GM23248 (cell line): Measurements from ENCODE around the gene TTBK1. TPM values are rescaled to one million over a fixed set of nuclear protein-coding genes. Genes with fewer than 3 reads are reported as not detected.

Source experiments
- DNase-seq: peaks from one replicate; pipeline ENCODE4 v3.0.0-alpha.2; 2015
- H2AFZ ChIP-seq: fragments of 200-600 bp; sonication (generic); 2 replicates; pipeline ENCODE4 v1.6.1; 2016; ENCODE audit warnings: antibody characterized with exemption
- H3F3A ChIP-seq: fragments of 200-600 bp; sonication (generic); 2 replicates; pipeline ENCODE4 v1.6.1; 2016; ENCODE audit warnings: mild to moderate bottlenecking, antibody characterized with exemption, mixed run types; ENCODE audit not compliant: insufficient read depth
- H3K27ac ChIP-seq: fragments of 200-600 bp; sonication (generic); 2 replicates; pipeline ENCODE4 v1.5.1; 2016; ENCODE audit warnings: mild to moderate bottlenecking
- H3K27me3 ChIP-seq: fragments of 200-600 bp; sonication (generic); replicated peaks from 2 replicates; pipeline ENCODE4 v1.6.1; 2016; ENCODE audit warnings: mild to moderate bottlenecking; ENCODE audit not compliant: insufficient read depth
- H3K36me3 ChIP-seq: fragments of 200-600 bp; sonication (generic); 2 replicates; pipeline ENCODE4 v1.6.1; 2016; ENCODE audit warnings: low read depth, mild to moderate bottlenecking
- H3K4me1 ChIP-seq: fragments of 200-600 bp; sonication (generic); 2 replicates; pipeline ENCODE4 v1.6.1; 2016; ENCODE audit warnings: mild to moderate bottlenecking; ENCODE audit not compliant: insufficient read depth
- H3K4me2 ChIP-seq: fragments of 200-600 bp; sonication (generic); one replicate; pipeline ENCODE4 v1.6.1; 2016; ENCODE audit warnings: mild to moderate bottlenecking; ENCODE audit not compliant: unreplicated experiment
- H3K4me3 ChIP-seq: fragments of 200-600 bp; sonication (generic); 2 replicates; pipeline ENCODE4 v1.5.1; 2016; ENCODE audit warnings: mild to moderate bottlenecking
- H3K79me2 ChIP-seq: fragments of 200-600 bp; sonication (generic); 2 replicates; pipeline ENCODE4 v1.6.1; 2016; ENCODE audit warnings: mild to moderate bottlenecking; ENCODE audit not compliant: insufficient read depth
- H3K9ac ChIP-seq: fragments of 200-600 bp; sonication (generic); 2 replicates; pipeline ENCODE4 v1.6.1; 2016; ENCODE audit warnings: mild to moderate bottlenecking
- H3K9me2 ChIP-seq: fragments of 200-600 bp; sonication (generic); 2 replicates; pipeline ENCODE4 v1.6.1; 2016; ENCODE audit warnings: mixed run types, mild to moderate bottlenecking, moderate library complexity; ENCODE audit not compliant: insufficient read depth
- H3K9me3 ChIP-seq: fragments of 200-600 bp; sonication (generic); one replicate; pipeline ENCODE4 v1.6.1; 2017; ENCODE audit warnings: low read depth
- H4K20me1 ChIP-seq: fragments of 200-600 bp; sonication (generic); 2 replicates; pipeline ENCODE4 v1.6.0; 2016; ENCODE audit not compliant: insufficient read depth
- EZH2 ChIP-seq: fragments of 200-600 bp; sonication (generic); IDR thresholded peaks from 2 replicates; pipeline ENCODE4 v1.6.1; 2018; ENCODE audit warnings: antibody characterized with exemption, mild to moderate bottlenecking; ENCODE audit not compliant: insufficient read depth, poor library complexity, severe bottlenecking
- EZH2phosphoT487 ChIP-seq: fragments of 200-600 bp; sonication (generic); IDR thresholded peaks from 2 replicates; pipeline ENCODE4 v1.6.1; 2018; ENCODE audit warnings: antibody characterized with exemption, moderate library complexity, mild to moderate bottlenecking, low read depth; ENCODE audit not compliant: insufficient read depth
- WGBS, 2 experiments: methylation state at CpG; one replicate each; pipeline ENCODE4 v1.1.6; 2015 to 2017; ENCODE audit warnings: low lambda C conversion rate in 2 of 2, low coverage in 1 of 2; ENCODE audit errors: missing lambda C conversion rate in 2 of 2; 5-methylcytosine and 5-hydroxymethylcytosine counted together
- in situ Hi-C: fragments of 300-500 bp; cut with MboI; formaldehyde crosslinking; loops from 2 replicates; pipeline ENCODE4 v1.15.0; 2020
- polyA plus RNA-seq: library from polyadenylated mRNA; unstranded; fragments of >200 nt; fragmentation: Nextera tagmentation; extraction: Ambion mirVana; gene quantifications from 2 replicates; pipeline ENCODE4 v1.2.1, GENCODE V29; 2016
- total RNA-seq: library from RNA; depleted of rRNA; stranded (reverse); fragments of >200 nt; shearing (Covaris generic); gene quantifications from 2 replicates; pipeline ENCODE4 v1.2.3, GENCODE V29; 2014

The TTBK1 gene
- total and polyA plus RNA-seq, 2 experiments from 2014 or later: not detected

GRCh38 chr6:43204271-43205105 is 38.8 kb upstream of the TTBK1 start:
- in situ Hi-C loops: no loop called here
- no peaks in the 10 kb centered on the region for H3K4me1 ChIP-seq
- no peaks in the 10 kb centered on the region for H3F3A ChIP-seq
- H3K27me3 ChIP-seq: no peaks in the 10 kb centered on the region
- peaks cover 3% of the 10 kb centered on the region; the same call in 1 of the 2 replicates for H3K36me3 ChIP-seq
- H3K9me3 ChIP-seq: no peaks in the 10 kb centered on the region
- H3K79me2 ChIP-seq: no peaks in the 10 kb centered on the region
- no peak overlapping the region for H3K4me2 ChIP-seq
- TF ChIP-seq EZH2 (no peak), EZH2phosphoT487 (no peak)
- H3K9ac ChIP-seq: no peak overlapping the region
- no peaks in the 10 kb centered on the region for H3K9me2 ChIP-seq
- no peaks in the 10 kb centered on the region for H4K20me1 ChIP-seq
- no peak overlapping the region for H3K4me3 ChIP-seq
- no peak overlapping the region for H3K27ac ChIP-seq
- WGBS, 2 experiments: 93 to 94% methylated on average over 23 of the region's 23 CpGs
- no peak for DNase-seq
- H2AFZ ChIP-seq: no peak overlapping the region

GRCh38 chr6:43205849-43206248 is 37.4 kb upstream of the TTBK1 start:
- Histone ChIP-seq H3K27ac (no peak overlapping the region), H3K27me3 (no peaks in the 10 kb centered on the region), H2AFZ (no peak overlapping the region), H3K4me2 (no peak overlapping the region), H3K4me1 (no peaks in the 10 kb centered on the region), H3K9me2 (no peaks in the 10 kb centered on the region), H3K9ac (no peak overlapping the region), H3K79me2 (no peaks in the 10 kb centered on the region), H3K9me3 (no peaks in the 10 kb centered on the region), H3F3A (no peaks in the 10 kb centered on the region), H3K36me3 (peaks cover 3% of the 10 kb centered on the region; the same call in 1 of the 2 replicates), H4K20me1 (no peaks in the 10 kb centered on the region), H3K4me3 (no peak overlapping the region)
- TF ChIP-seq EZH2: no peak
- TF ChIP-seq EZH2phosphoT487: no peak
- DNase-seq: no peak
- 95 to 98% methylated on average over 10 of the region's 10 CpGs for WGBS, 2 experiments
- in situ Hi-C loops: no loop called here

GRCh38 chr6:43207286-43207685 is 36.0 kb upstream of the TTBK1 start:
- Histone ChIP-seq H3K27ac (no peak overlapping the region), H3K4me1 (no peaks in the 10 kb centered on the region), H3K4me3 (no peak overlapping the region), H3K27me3 (no peaks in the 10 kb centered on the region), H3F3A (no peaks in the 10 kb centered on the region), H3K4me2 (no peak overlapping the region), H3K9ac (no peak overlapping the region), H3K9me2 (no peaks in the 10 kb centered on the region), H3K36me3 (peaks cover 3% of the 10 kb centered on the region; the same call in 1 of the 2 replicates), H2AFZ (no peak overlapping the region), H4K20me1 (no peaks in the 10 kb centered on the region), H3K79me2 (no peaks in the 10 kb centered on the region), H3K9me3 (no peaks in the 10 kb centered on the region)
- in situ Hi-C loops: no loop called here
- WGBS, 2 experiments: 94 to 96% methylated on average over 2 of the region's 2 CpGs
- TF ChIP-seq EZH2phosphoT487: no peak
- no peak for TF ChIP-seq EZH2
- DNase-seq: no peak

GRCh38 chr6:43211955-43212354 is 31.3 kb upstream of the TTBK1 start:
- no peaks in the 10 kb centered on the region for H3K27me3 ChIP-seq
- no peak overlapping the region for H3K27ac ChIP-seq
- no peak overlapping the region for H3K9ac ChIP-seq
- no peak overlapping the region for H2AFZ ChIP-seq
- in situ Hi-C loops: no loop called here
- no peaks in the 10 kb centered on the region for H3K9me2 ChIP-seq
- no peak overlapping the region for H3K4me2 ChIP-seq
- no peak overlapping the region for H3K4me3 ChIP-seq
- no peaks in the 10 kb centered on the region for H3K4me1 ChIP-seq
- TF ChIP-seq EZH2phosphoT487: no peak
- TF ChIP-seq EZH2: no peak
- no peaks in the 10 kb centered on the region for H4K20me1 ChIP-seq
- no peak for DNase-seq
- no peaks in the 10 kb centered on the region for H3K79me2 ChIP-seq
- no peaks in the 10 kb centered on the region for H3F3A ChIP-seq
- 62 to 65% methylated on average over 1 of the region's 1 CpG for WGBS, 2 experiments
- H3K36me3 ChIP-seq: peaks cover 6% of the 10 kb centered on the region; the same call in 1 of the 2 replicates
- H3K9me3 ChIP-seq: no peaks in the 10 kb centered on the region
